G401.6 (cell line): ENCODE measurements around the gene ORAI1.
"Not testable (repeated sequence)": the region's sequence is repeated elsewhere in the genome, so short reads cannot be mapped to it uniquely, and the experiment has no call there.

Source experiments
- FAIRE-seq: peaks from 2 replicates; lab custom pipeline; 2012; peaks lifted over from hg19 to GRCh38; lab: Jason Lieb, UNC

Gene ORAI1

DNA sequence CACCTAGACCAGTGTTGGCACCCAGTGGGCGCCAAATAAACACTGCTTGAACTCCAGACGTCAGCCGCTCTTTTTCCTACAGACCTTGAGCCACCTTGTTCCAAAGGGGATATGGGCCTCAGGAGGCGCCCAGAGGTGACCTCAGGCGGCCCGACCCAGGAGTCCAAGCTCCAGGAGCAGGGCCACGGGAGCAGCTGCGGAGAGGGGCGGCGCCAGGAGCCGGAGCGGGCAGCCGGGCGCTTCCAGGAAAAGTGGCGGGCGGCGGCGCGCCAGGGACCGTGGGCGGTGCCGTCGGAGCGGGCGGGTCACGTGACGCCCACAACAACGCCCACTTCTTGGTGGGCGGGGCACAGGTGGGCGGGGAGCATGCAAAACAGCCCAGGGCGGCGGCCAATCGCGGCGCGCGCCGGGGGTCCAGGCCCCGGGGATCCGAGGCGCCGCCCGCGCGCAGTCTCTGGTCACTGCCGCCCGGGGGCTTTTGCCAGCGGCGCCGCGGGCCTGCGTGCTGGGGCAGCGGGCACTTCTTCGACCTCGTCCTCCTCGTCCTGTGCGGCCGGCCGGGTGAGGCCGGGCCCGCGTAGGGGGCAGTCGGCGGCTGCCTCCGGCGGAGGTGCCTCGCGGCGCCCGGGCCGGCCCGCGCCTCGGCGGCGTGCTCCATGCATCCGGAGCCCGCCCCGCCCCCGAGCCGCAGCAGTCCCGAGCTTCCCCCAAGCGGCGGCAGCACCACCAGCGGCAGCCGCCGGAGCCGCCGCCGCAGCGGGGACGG, at the start of gene ORAI1:
ORAI1 (plus strand) TSS at position 444 of the 766 bp plus-strand sequence.
- no peak for FAIRE-seq

DNA sequence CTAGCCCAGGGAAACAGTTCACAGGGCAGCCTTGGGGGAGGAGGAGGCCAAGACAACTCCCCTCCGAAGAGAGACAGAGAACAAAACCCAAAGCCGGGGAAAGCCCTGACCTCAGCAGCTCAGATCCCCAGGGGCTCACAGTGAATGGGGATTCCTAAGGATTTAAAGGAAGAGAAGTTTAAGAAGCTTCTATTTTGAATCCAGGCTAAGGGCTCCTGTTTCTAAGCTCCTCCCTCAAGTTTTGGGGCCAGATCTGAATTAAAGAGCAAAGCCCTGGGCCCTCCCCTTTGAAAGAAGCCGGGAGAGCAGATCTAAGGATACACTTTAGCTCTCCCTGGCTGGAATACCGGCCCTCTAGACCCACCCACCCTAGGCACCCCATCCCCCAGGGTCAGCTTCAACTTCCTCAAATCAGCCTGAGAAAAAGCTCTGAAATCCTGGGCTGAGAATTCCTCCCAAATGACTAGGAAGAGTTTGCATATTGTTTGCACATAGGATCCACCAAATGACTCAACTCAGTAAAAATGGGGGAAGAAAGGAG, 49.4 kb upstream of the ORAI1 start:
- peak; percentile 95 for FAIRE-seq

DNA sequence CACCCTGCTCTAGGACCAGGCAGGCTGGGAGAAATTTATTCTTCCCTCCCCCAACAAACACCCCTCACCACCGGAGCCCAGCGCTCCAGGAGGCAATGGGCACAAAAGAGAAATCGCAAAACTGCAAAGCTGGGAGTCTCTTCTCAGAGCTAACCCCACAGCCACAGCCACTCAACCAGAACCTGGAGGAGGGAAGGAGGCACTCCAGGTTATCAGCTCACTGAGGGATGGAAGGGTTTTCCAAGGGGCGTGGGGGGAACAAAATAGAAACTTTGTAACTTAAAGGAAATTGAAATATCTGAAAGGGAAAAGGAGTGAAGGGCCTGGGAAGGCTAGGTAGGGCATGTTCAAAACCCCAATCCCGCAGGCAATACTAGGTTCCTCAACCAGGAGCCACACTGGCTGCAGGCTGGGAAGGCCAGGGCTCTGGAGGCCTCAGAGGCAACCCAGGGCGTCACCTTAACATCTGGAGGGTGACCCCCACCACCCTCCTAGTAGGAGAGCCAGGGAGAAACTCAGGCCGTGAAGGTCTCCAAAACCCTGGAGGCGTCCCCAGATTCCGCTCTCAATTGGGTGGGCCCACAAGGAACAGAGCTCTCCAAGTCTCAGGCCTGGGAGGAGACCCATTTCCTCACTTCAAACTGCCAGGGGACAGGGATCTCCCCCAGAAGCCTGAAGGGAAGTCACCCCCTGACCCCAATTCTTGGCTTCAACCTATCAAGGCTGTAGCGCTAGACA, 48.7 kb upstream of the ORAI1 start:
- no peak for FAIRE-seq

DNA sequence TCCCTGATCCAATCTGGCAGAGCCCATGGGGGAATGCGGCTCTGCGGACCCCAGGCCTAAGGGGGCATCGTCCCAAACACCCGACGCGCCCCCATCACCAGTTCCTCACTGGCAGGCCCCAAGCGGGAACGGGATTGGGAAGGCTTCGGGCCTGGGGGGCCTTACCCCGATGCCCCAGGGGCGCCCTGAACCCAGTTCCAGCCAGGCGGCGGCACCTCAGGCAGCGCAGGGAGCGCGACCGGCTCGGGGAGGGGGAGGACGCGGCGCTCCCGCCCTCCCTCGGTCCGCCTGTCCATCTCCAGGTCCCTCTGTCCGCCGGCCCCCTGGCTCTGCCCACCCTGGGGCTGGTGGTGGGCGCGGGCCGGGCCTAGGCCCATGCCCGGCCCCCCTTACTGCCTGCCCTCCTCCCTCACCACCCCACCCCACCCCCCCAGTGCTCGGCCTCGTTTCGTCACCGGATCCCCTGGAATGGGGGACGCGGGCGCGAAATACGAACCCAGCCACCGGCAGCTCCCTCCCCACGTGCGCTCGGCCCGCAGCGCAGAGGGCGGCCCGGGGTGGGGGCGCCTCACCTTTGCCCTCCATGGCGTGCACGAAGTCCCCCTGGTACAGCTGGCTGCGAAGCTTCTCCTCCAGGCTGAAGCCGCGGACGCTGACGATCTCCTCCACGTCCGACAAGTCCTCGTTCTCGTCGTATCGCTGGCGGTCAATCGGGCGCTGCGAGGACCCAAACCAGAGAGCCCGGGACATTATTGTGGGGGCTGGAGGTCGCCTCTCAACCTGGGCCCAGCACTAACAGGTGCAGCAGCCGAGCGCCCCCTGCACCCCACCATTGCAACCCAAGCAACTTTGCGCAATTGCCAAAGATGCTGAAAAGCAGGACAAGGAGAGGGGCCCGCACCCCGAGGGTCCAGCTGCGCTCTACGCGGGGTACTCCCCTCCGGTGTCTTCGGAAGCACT, 47.8 kb upstream of the ORAI1 start:
- FAIRE-seq, result no peak

DNA sequence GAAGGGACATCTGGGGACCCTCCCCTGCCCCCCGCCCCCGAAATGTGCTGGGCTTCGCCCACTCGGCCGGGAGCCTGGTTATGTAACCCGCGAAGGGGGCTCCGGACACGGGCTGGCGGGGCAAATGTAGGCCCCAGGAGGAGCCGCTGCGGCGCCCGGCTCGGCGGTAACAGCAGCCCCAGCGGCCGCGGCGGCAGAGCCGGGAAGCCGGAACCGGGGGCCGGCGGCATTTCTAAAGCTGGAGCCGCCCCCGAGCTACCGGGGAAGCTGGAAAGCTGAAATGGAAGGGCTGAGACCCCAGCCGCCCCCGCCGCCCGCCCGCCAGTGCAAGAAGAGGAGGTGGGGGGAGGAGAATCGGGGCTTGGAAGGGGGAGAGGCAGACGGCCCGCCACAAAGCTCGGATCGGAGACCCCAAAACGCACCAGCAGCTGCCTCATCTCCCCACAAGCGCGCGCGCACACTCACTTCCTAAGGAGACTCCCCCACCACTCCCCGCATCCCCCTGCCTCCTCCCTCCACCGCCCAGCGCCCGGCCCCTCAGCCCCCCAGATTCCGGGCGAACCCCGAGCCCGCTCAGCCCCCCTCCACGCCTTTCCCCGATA, 47.0 kb upstream of the ORAI1 start:
- FAIRE-seq, result no peak

DNA sequence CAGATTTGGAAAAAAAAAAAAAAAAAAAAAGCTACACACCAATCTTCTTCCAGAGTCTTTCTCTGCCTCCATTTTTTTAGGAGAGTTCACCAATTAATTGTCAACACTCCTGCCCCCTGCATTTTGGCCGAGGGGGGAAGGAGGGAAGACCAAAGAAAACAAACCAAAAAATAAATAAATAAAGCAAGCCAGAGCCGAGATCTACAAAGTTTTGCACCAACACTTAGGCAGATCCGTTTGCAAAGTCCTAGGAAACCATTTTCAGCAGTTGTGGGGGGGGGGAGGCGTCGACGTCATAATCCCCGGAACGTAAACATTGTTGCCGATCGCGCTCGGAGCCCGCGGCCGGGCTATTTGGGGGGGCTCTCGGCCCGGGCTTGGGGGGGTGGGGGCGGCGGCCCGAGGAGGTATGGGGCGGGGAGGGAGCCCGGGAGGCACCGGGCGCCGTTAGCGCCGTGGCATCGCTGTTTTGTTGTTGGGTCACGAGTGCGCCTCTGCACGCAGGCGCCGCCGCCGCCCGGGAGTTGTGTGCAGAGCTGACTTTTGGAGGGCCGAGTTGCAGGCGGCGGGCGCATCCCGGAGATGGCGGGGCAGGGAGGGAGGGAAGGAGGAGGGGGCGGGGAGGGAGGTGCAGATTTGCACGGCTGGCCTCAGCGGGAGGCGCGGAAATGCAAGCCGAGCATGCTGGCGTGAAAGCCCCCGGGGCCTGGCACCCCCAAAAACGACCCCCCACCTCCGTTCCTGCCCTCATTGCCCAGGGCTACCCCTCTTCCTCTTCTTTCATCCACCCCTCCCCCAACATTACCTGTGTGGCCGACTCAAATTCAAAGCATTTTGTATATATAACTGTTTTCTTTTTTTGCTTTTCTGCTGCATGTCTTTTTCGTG, 46.1 kb upstream of the ORAI1 start:
- FAIRE-seq, result peak; percentile 37

DNA sequence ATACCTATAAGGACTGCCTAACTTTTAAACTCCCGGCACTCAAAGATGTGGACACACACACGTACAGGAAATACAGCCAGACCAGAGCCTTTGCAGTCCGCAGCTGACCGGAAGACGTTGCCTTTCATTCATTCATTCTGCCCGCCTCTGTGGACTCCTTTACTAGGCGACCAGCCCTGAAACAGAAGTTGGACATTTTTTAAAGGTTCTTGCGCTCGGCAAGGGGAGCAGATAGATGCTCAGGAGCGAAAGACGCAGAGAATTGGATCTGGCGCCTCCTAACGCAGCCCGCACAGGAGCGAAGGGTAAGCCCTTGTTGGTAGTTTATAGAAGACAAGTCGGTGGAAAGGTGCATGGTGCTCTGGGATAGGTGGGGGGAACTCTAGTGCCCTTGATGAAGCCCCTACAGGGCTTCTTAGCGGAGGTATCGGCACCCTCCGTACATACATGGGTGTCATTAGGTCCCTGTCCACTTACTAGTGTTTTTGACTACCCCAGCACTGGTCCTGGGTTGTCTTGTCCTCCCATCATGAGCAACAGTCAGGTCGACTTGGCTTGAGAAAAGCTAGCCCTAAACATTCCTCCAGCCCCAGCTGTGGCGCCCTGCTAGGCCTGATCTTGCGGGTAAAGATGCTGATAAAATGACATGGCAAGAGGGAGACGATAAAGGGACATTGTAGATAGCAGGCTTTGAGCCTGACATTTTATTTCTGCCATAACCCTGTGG, 45.2 kb upstream of the ORAI1 start, which contains the start of gene KDM2B:
KDM2B (minus strand) TSS at position 65 of the 727 bp plus-strand sequence. CDS start 112 bp downstream, outside the sequence.
- peak; percentile 81 for FAIRE-seq

DNA sequence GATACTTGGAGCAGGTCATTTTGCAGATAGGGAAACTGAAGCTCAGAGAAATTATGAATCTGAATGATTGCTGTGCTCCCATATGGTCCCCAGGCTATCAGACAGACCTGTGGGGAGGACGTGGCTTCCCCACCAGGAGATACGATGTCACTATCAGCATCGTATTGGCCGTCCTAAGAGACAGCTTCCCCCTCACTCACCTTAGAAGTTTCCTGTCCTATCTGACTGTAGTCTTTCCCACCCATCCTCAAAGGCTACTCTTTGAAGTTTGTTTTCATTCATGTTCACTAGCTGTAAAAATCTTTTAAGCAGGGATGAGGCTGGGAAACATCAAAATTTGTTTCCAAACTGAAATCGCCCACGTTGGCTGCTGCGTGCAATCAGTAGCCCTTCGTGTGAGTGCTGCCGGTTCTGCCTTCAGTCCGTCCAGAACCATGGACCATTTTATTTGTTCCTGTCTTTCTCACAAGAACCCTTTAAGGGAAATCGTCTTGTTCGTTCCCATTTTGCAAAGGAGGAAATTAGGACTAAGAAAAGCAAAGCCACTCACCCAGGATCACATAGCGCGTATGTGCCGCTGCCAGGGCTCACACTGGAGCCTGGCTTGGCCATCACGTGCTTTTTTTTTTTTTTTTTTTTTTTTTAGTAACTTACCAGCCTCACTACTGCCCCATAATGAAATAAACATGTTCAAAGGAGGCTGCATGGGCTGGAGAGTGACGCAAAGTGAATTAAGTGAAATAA, 44.5 kb upstream of the ORAI1 start:
- peak; percentile 83 for FAIRE-seq

DNA sequence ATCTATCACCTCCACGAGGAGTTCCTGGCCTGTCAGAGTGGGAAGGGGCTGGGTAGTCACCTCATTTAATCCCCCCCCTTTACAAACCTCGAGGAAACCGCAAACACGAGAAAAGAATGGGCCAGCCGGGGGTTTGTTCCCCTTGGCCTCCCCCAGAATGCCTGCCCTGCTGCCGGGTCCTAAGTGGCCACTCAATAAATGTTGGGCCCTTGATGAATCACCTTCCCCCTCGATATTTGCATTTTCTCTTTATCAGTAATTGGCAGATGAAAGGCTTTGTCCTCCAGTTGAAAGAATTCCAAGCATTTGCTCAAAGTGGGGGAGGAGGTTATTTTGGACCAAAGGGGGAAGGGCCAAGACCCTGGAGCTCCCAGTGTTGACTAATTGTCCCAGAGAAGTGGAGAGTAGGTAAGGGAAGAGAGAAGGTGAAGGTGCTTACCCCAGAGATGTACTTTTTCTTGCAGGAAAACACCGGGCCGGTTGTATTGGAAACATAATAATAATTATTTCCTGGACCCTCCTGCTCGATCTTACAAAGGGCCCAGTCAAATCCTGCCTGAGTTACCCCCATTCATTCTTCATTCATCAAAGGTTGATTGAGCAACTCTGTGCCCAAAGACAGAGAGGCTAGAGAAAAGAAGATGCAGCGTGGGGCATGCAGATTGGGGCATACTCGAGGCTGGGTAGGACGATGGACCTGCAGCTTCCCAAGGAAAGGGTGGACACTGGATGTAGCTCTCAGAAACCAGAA, 43.6 kb upstream of the ORAI1 start:
- FAIRE-seq, result no peak

DNA sequence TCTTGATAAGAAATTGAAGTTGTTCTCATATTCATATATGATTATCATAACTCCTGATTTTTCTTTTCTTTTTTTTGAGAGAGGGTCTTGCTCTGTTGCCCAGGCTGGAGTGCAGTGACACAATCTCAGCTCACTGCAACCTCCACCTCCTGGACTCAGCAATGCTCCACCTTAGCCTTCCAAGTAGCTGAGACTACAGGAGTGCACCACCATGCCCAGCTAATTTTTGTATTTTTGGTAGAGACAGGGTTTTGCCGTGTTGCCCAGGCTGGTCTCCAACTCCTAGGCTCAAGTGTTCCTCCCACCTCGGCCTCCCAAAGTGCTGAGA, 43.0 kb upstream of the ORAI1 start:
- FAIRE-seq, result not testable (repeated sequence)

DNA sequence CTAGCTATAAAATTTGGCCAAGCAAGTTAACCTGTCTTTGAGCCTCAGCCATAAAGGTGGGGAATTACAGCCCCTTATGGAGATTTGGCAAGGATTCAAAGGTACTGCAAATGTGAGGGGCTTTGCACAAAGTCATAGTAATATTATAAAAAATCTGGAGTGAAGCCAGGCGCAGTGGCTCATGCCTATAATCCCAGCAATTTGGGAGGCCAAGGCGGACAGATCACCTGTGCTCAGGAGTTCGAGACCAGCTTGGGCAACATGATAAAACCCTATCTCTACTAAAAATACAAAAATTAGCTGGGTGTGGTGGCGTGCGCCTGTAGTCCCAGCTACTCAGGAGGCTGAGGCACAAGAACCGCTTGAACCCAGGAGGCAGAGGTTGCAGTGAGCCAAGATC, 41.4 kb upstream of the ORAI1 start:
- FAIRE-seq, result not testable (repeated sequence)

DNA sequence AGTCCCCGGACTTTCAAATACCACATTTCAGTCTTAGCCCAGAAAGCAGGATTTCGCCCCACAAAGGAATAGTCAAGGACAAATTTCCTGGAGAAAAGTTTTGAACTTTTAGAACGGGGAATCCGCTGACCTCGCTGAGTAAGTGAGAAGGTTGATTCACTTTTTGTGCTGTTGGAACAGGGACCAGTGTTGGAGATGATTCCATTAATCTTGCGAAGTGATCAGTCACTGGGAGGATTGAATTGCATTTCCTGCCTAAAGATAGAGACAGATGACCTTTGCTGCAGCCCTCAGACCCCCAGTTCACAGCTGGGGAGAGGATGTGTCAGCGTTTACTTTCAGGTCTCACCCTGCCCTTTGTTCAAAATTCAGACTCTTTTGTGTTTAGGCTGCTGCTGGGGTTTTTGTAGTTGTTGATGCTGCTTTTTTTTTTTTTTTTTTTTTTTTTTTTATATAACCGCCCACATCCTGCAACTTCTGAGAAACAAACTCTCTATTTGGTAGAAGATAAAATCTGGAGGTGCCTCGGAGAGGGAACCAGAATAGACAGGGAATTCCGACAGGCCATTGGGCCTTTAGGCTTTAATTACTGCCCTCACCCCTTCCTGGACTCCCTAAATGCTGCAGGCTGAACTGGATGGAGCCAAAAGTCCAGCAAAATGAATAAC, 35.7 kb upstream of the ORAI1 start:
- no peak for FAIRE-seq

DNA sequence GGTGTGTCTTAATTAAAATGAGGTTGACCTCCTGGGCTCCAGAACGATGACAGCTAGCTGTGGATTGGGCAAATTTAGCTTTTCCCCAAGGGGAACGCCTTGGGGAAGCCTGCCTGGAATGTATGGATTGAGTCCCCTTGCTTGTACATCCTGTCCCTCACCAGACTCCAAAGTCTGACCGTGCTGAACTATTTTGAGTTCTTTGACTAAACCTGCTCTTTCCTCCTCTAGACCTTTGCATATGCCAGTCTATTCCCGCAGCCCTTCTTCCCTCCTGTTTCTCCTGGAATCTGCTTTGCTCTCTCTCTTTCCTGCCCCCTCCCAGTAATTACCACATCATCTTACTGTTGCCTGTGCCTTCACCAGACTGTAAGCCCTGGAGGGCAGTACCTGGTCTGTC, 34.0 kb upstream of the ORAI1 start:
- no peak for FAIRE-seq

DNA sequence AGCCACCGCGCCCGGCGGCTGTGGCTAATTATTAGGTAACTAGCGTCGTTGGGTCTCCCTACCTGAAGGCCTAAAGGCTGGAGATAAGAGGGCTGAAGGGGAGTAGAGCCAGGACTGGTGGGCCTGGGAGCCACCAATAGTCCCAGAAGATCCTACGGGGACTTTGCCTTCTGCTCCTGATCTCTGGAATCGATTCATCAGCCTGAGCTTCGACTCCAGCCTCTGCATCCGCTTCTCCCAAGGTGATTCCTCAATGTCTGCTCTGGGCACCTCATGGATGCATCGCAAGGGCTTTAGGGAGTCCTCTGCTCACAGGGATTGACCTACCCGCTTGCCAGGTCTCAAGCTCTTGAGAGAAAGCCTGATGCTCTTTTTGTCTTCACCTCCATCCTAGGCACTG, 30.8 kb upstream of the ORAI1 start:
- FAIRE-seq, result no peak

DNA sequence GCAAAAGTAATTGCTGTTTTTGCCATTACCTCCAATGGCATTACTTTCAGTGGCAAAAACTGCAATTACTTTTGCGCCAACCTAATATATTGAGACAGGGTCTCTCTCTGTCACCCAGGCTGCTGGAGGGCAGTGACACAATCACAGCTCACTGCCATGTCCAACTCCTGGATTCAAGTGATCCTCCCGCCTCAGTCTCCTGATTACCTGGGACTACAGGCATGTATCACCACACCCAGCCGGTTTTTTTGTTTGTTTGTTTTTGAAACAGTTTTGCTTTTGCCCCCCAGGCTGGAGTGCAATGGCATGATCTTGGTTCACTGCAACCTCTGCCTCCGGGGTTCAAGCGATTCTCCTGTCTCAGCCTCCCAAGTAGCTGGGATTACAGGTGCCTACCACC, 29.8 kb upstream of the ORAI1 start:
- FAIRE-seq, result no peak

DNA sequence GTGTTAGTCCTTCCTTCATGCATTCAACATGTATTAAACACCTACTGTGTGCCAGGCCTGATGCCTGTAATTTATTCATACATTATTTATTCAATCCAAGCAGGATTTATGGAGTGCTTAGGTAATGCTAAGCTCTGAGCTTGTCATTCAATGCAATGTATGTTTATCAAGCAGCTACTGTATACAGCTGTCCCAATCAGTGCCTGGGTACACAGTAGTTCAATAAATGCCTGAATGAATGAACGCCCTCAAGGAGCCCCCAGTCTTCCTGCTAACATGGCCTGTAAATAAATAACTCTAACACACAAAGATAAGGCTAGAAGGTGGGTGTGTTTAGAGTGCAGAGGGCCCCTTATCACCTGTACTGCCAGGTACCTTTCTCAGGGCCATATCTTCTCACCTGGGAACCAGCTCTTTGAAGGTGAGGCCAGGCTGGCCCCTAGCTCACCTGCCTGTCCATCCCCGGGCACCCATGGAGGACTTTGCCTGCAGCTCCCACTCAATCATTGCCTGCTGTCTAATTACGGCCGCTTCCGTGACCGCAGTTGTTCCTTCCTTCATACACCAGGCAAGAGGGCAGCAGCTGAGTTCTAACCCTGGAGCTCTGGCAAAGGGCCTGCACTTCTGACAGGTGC, 25.5 kb upstream of the ORAI1 start:
- FAIRE-seq, result no peak

DNA sequence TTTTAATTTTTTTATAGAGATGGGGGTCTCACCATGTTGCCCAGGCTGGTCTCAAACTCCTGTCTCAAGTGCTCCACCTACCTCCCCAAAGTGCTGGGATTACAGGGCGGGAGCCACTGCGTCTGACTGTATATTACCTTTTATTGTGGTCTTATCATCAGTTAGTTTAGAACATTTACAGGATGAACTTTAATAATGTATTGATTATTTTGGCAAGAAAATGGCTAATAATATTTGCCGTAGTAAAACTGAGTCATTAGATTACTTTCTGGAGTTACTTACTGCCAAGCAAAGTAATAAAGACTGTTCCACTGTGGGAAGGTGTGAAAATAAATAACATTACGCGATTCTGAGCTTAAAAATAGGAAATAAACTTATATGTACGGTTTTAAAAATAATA, 23.6 kb upstream of the ORAI1 start:
- FAIRE-seq, result no peak

DNA sequence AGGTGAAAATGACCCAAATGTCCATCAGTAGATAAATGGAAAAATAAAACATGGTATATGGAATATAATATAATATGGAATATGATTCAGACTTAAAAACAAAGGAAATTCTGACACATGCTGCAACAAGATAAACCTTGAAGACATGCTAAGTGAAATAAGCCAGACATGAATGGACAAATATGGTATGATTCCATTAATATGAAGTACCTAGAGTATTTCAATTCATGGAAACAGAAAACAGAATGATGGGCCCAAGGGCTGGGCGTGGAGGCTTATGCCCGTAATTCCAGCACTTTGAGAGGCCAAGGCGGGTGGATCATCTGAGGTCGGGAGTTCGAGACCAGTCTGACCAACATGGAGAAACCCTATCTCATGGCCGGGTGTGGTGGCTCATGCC, 22.7 kb upstream of the ORAI1 start:
- no peak for FAIRE-seq
